ENCODE data around the gene VEGFB.

Gene VEGFB

GRCh38 chr11:64284048-64284961 is 49.9 kb downstream of the VEGFB start, which contains the start of gene BAD:
Gene BAD (minus strand): TSS chr11:64284665. CDS start chr11:64284368, 297 bp downstream.
- peak; percentile 84 for DNase-seq (ENCODE audit: low read depth)

GRCh38 chr11:64284962-64285884 is 50.8 kb downstream of the VEGFB start, which contains the start of gene GPR137:
Gene GPR137 (plus strand): TSS chr11:64285848. CDS start chr11:64286525, 677 bp downstream.
- DNase-seq (ENCODE audit: low read depth): peak; percentile 53

- DNase-seq (ENCODE audit: low read depth): no peak
These were observed 51.8 kb downstream of the VEGFB start for GRCh38 chr11:64285885-64286800.

- DNase-seq (ENCODE audit: low read depth): no peak
These were observed 52.4 kb downstream of the VEGFB start for GRCh38 chr11:64286801-64287159.

- no peak for DNase-seq (ENCODE audit: low read depth)
These were observed 53.4 kb downstream of the VEGFB start for GRCh38 chr11:64287676-64288352.

GRCh38 chr11:64288353-64288750 is 54.0 kb downstream of the VEGFB start:
- no peak for DNase-seq (ENCODE audit: low read depth)

Data from amniotic epithelial cell (primary cell).